Endothelial cell of umbilical vein (primary cell): Measurements from ENCODE around the gene SCN9A.

ENCODE experiments used
- CTCF ChIP-seq, 2 donors: IDR thresholded peaks; 1 replicate in 1 of 2; 2 replicates in 1 of 2; pipeline ENCODE4 v1.5.1; 2011; ENCODE audit warnings: low read length in 2 of 2, mild to moderate bottlenecking in 2 of 2, moderate library complexity in 2 of 2, control low read depth in 1 of 2, inconsistent platforms in 1 of 2, low read depth in 1 of 2; ENCODE audit not compliant: insufficient read depth in 1 of 2; ENCODE audit errors: extremely low read depth in 1 of 2
- EZH2 ChIP-seq: IDR thresholded peaks from 2 replicates; pipeline ENCODE4 v1.6.1; 2012; ENCODE audit warnings: borderline replicate concordance, low read depth, mild to moderate bottlenecking, moderate library complexity, low read length, inconsistent platforms; ENCODE audit not compliant: severe bottlenecking
- FOS ChIP-seq: IDR thresholded peaks from 2 replicates; pipeline ENCODE4 v1.6.1; 2011; ENCODE audit warnings: mild to moderate bottlenecking, low read length, moderate library complexity, borderline replicate concordance; ENCODE audit not compliant: insufficient read depth
- GATA2 ChIP-seq: IDR thresholded peaks from 2 replicates; pipeline ENCODE4 v1.7.0; 2011; ENCODE audit warnings: low read depth, mild to moderate bottlenecking, moderate library complexity, mixed read lengths, low read length; ENCODE audit not compliant: insufficient read length, insufficient read depth
- JUN ChIP-seq: IDR thresholded peaks from 2 replicates; pipeline ENCODE4 v1.6.1; 2011; ENCODE audit warnings: borderline replicate concordance, low read depth; ENCODE audit not compliant: insufficient read length, insufficient read depth
- MAX ChIP-seq: IDR thresholded peaks from 2 replicates; pipeline ENCODE4 v1.6.1; 2011; ENCODE audit not compliant: insufficient read depth, insufficient read length
- MYC ChIP-seq: IDR thresholded peaks from one replicate; pipeline ENCODE4 v1.6.1; 2011; ENCODE audit warnings: mild to moderate bottlenecking, low read depth, low read length
- POLR2A ChIP-seq: IDR thresholded peaks from 2 replicates; pipeline ENCODE4 v1.6.1; 2012; ENCODE audit warnings: low read depth, mild to moderate bottlenecking, control low read depth, low read length
- POLR2AphosphoS5 ChIP-seq: IDR thresholded peaks from 2 replicates; pipeline ENCODE4 v1.6.1; 2012; ENCODE audit warnings: low read depth, mild to moderate bottlenecking, control low read depth, low read length, moderate library complexity; ENCODE audit not compliant: insufficient read depth

GRCh38 chr2:166188084-166188483, 187.7 kb downstream of the SCN9A start:
- TF ChIP-seq CTCF (IDR thresholded peaks at IDR 0.05; ENCODE audit: extremely low read depth in 1 of 2, insufficient read depth in 1 of 2, low read depth in 1 of 2, low read length in 2 of 2) = no peak
- TF ChIP-seq FOS = no peak
- TF ChIP-seq POLR2AphosphoS5 = no peak
- TF ChIP-seq MAX = no peak
- no peak for TF ChIP-seq POLR2A
- TF ChIP-seq EZH2 = no peak
- no peak for TF ChIP-seq JUN
- no peak for TF ChIP-seq GATA2
- no peak for TF ChIP-seq MYC
